Gastrocnemius medialis (tissue), 4 donors: ENCODE measurements around the gene SYMPK. TPM values are rescaled to one million over a fixed set of nuclear protein-coding genes. Genes with fewer than 3 reads are reported as not detected.

ENCODE experiments used
- ATAC-seq, 2 donors: fragments of 150-250 bp; one replicate each; pipeline ENCODE4 v1.9.1; 2016
- DNase-seq, 2 donors: peaks; one replicate each; pipeline ENCODE4 v3.0.0-alpha.2; 2019
- H3K27ac ChIP-seq, 4 donors: fragments of 200-600 bp; sonication (generic); 1 replicate in 1 of 4; 2 replicates in 3 of 4; pipeline ENCODE4 v1.5.1; 2016 to 2018; ENCODE audit warnings: mild to moderate bottlenecking in 2 of 4, moderate library complexity in 1 of 4
- H3K27me3 ChIP-seq, 3 donors: fragments of 200-600 bp; sonication (generic) in 2 of 3; 1 replicate in 1 of 3; 2 replicates in 2 of 3; pipeline versions ENCODE4 v1.5.1 to v1.6.0; 2016 to 2019; ENCODE audit warnings: mild to moderate bottlenecking in 1 of 3, moderate library complexity in 1 of 3
- H3K36me3 ChIP-seq, 2 donors: fragments of 200-600 bp; sonication (generic) in 1 of 2; one replicate each; pipeline ENCODE4 v1.5.1; 2017 to 2018
- H3K4me1 ChIP-seq, 2 donors: fragments of 200-600 bp; sonication (generic) in 1 of 2; one replicate each; pipeline ENCODE4 v1.5.1; 2016 to 2017; ENCODE audit warnings: mild to moderate bottlenecking in 2 of 2
- H3K4me3 ChIP-seq, 4 donors: fragments of 200-600 bp; sonication (generic) in 3 of 4; 1 replicate in 1 of 4; 2 replicates in 3 of 4; pipeline ENCODE4 v1.5.1; 2016 to 2019; ENCODE audit warnings: mild to moderate bottlenecking in 2 of 4
- H3K9me3 ChIP-seq, 3 donors: fragments of 200-600 bp; sonication (generic) in 2 of 3; 1 replicate in 1 of 3; 2 replicates in 2 of 3; pipeline ENCODE4 v1.5.1; 2016 to 2019
- POLR2A ChIP-seq, 2 donors: fragments of 450-650 bp; IDR thresholded peaks; one replicate each; pipeline ENCODE4 v1.6.1; 2017; ENCODE audit warnings: antibody characterized with exemption in 2 of 2, mild to moderate bottlenecking in 2 of 2, moderate library complexity in 2 of 2
- in situ Hi-C, 4 donors: fragments of 200-750 bp; cut with MboI; loops; one replicate each; pipeline versions ENCODE4 v1.15.0 to v1.8.0; 2017; ENCODE audit warnings: low sequenced_read_pairs in 4 of 4
- intact Hi-C: fragments of 100-400 bp; cut with DNase I; formaldehyde crosslinking; loops from one replicate; pipeline ENCODE4 v1.15.1; 2023; ENCODE audit warnings: low total_unique reads
- total RNA-seq, 4 donors: library from RNA; depleted of rRNA; stranded (reverse); fragments of >200 nt; gene quantifications; one replicate each; pipeline versions ENCODE4 v1.1.0 to v1.2.3, GENCODE V29; 2016
- TF ChIP-seq, protein P1 (sequence below), 5 experiments: fragments of 450-650 bp in 3 of 5; fragments of 200-600 bp in 2 of 5; sonication (generic) in 2 of 5; IDR thresholded peaks in 4 of 5; conservative IDR thresholded peaks in 1 of 5; 1 replicate in 4 of 5; 2 replicates in 1 of 5; pipeline ENCODE4 v1.5.1; 2016 to 2019; ENCODE audit warnings: antibody characterized with exemption in 5 of 5, mild to moderate bottlenecking in 3 of 5, moderate library complexity in 3 of 5

Gene SYMPK
- total RNA-seq, 4 donors from 2014 or later = 14.1 to 64.6 (median 34.9) TPM

DNA sequence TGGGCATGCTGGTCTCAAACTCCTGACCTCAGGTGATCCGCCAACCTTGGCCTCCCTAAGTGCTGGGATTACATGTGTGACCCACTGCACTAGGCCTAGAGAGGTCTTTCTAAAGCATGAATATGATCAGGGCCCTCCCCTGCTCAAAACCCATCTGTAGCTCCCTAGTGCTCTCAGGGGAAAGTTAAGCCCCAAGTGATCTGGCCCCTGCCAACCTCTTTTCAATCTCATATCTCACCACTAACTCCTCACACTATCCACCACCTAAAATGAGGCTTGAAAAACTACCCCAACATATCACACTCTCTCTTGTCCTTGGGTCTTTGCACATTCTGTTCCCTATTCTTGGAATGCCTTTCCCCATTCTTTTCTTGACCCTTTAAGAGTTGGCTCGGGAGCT is 68.3 kb downstream of the SYMPK start:
- no peaks in the 10 kb centered on the region for H3K9me3 ChIP-seq

DNA sequence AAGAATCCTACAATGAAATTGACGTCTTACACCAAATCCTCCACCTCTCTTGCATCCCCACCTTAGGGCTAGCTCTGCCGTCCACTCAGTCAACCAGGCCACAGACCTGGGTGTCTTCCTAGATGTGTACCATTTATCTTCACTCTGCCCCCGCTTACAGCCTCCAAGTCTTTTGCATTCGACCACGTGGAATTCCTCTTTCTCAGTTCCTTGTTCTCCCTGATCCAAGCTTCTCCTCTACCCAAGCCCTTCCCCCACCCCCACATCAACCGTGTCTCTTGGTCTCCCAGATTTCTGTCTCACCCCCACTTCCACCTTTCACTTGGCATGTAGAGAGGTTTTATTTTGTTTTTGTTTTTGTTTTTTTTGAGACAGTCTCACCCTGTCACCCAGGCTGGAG is 69.1 kb downstream of the SYMPK start:
- TF ChIP-seq, protein P1, sequence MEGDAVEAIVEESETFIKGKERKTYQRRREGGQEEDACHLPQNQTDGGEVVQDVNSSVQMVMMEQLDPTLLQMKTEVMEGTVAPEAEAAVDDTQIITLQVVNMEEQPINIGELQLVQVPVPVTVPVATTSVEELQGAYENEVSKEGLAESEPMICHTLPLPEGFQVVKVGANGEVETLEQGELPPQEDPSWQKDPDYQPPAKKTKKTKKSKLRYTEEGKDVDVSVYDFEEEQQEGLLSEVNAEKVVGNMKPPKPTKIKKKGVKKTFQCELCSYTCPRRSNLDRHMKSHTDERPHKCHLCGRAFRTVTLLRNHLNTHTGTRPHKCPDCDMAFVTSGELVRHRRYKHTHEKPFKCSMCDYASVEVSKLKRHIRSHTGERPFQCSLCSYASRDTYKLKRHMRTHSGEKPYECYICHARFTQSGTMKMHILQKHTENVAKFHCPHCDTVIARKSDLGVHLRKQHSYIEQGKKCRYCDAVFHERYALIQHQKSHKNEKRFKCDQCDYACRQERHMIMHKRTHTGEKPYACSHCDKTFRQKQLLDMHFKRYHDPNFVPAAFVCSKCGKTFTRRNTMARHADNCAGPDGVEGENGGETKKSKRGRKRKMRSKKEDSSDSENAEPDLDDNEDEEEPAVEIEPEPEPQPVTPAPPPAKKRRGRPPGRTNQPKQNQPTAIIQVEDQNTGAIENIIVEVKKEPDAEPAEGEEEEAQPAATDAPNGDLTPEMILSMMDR (IDR thresholded peaks at IDR 0.05 in 4 of 5, conservative IDR thresholded peaks at IDR 0.05 in 1 of 5) = no peak
- no peak for TF ChIP-seq POLR2A (IDR thresholded peaks at IDR 0.05)
- H3K9me3 ChIP-seq = no peaks in the 10 kb centered on the region
- intact Hi-C loops (no loop called here), in situ Hi-C loops (no loop called here)
- no peak overlapping the region for H3K27ac ChIP-seq
- H3K4me3 ChIP-seq = no peak overlapping the region
- DNase-seq (no peak), ATAC-seq (no peak)
- H3K27me3 ChIP-seq = no peaks in the 10 kb centered on the region
- H3K4me1 ChIP-seq = peaks cover 23 to 28% of the 10 kb centered on the region in 2 donors
- H3K36me3 ChIP-seq = peaks cover 0 to 17% of the 10 kb centered on the region in 2 donors

More for the DNA sequence above, 68.3 kb downstream of the SYMPK start:
- ATAC-seq (no peak), DNase-seq (no peak)
- intact Hi-C loops (loop anchor here (5.0 kb wide), 1 partner anchor 77 kb away; no protein-coding TSS in a partner anchor), in situ Hi-C loops (no loop called here)
- Histone ChIP-seq H3K27ac (no peak overlapping the region), H3K4me3 (no peak overlapping the region), H3K27me3 (no peaks in the 10 kb centered on the region), H3K36me3 (peaks cover 0 to 14% of the 10 kb centered on the region in 2 donors), H3K4me1 (peaks cover 25 to 27% of the 10 kb centered on the region in 2 donors)
- TF ChIP-seq, protein P1 (IDR thresholded peaks at IDR 0.05 in 4 of 5, conservative IDR thresholded peaks at IDR 0.05 in 1 of 5) = no peak
- TF ChIP-seq POLR2A (IDR thresholded peaks at IDR 0.05) = no peak

DNA sequence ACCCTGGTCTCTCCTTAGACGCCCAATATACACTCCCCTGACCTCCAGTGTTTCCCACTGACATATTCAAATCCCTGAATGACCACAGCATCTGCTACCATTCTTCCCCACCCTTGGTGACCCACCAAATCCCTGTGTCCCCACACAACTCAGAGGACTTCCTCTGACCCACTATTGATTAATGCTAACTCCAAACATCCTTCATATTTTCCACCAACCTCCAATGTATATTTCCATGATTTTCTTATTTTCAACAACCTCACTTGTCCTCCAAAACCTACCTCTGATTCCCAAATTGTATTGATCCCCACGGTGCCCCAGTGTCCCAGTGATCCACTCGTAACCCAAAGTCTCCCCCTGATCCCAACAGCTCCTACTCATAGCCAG is 69.8 kb downstream of the SYMPK start:
- H3K27me3 ChIP-seq = no peaks in the 10 kb centered on the region

DNA sequence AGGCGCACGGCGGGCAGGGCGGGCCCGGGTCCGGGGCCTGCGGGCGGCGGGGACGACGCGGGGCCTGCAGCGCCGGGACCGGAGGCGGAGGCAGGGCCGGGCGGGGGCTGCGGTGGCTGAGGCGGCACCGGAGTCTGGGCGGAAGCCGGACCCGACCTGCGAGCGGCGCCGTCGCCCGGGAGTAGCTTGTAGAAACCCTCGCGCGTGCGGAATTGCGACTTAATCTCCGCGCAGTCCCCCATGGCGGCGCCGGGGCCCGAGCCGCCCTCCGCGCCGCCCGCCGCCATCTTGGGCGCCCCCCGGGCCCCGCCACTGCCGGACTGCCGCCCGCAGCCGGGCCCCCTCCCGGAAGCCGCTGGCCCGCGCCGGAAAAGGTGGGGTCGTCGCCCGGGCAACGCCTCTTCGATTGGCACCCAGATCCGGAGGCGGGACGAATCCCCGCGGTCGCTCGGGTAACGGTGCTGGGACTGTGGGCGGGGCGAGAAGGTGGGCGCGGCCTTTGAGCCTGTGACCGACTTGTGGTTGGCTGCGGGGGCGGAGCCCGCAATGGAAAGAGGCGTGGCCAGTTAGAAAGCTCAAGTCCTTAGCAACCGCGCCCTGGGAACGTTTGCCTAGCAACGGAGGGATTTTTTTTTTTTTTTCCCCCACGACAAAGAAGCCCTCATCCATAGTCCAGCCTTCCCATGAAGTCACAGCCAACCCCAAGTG is 70.3 kb downstream of the SYMPK start, which contains the start of gene DMWD:
DMWD (minus strand) TSS at position 376 of the 708 bp plus-strand sequence; CDS start at position 287, 89 bp downstream.
- Histone ChIP-seq H3K9me3 (no peaks in the 10 kb centered on the region), H3K27me3 (no peaks in the 10 kb centered on the region), H3K27ac (peak within 1 kb of the TSS; percentile 57 to 84 (median 76)), H3K36me3 (peaks cover 0 to 17% of the 10 kb centered on the region in 2 donors), H3K4me1 (peaks cover 30 to 33% of the 10 kb centered on the region in 2 donors), H3K4me3 (peak within 1 kb of the TSS; percentile 63 to 69 (median 64))
- in situ Hi-C loops (no loop called here), intact Hi-C loops (loop anchor here (1.0 kb wide), 2 partner anchors 9 to 22 kb away; no protein-coding TSS in a partner anchor)
- TF ChIP-seq, protein P1 (IDR thresholded peaks at IDR 0.05 in 4 of 5, conservative IDR thresholded peaks at IDR 0.05 in 1 of 5) = no peak
- TF ChIP-seq POLR2A (IDR thresholded peaks at IDR 0.05) = peak; percentile 84 to 87
- ATAC-seq (peak; percentile 84 to 93), DNase-seq (peak; percentile 99)

More for the DNA sequence above, 69.8 kb downstream of the SYMPK start:
- DNase-seq (no peak), ATAC-seq (no peak)
- Histone ChIP-seq H3K4me3 (peak overlapping the region in 3 of 4 donors; percentile 63 to 69 (median 64)), H3K27ac (peak overlapping the region in 2 of 4 donors; percentile 45 to 47), H3K4me1 (peaks cover 28 to 30% of the 10 kb centered on the region in 2 donors), H3K9me3 (no peaks in the 10 kb centered on the region), H3K36me3 (peaks cover 0 to 17% of the 10 kb centered on the region in 2 donors)
- in situ Hi-C loops = no loop called here
- TF ChIP-seq POLR2A (IDR thresholded peaks at IDR 0.05) = no peak
- TF ChIP-seq, protein P1 (IDR thresholded peaks at IDR 0.05 in 4 of 5, conservative IDR thresholded peaks at IDR 0.05 in 1 of 5) = no peak
- intact Hi-C loops = no loop called here
